Hepatocyte (in vitro differentiated cells): ENCODE measurements around the gene OSBPL3. TPM values are rescaled to one million over a fixed set of nuclear protein-coding genes. Genes with fewer than 3 reads are reported as not detected.

ENCODE experiments used
- DNase-seq: peaks from one replicate; pipeline ENCODE4 v3.0.0-alpha.2; 2016; ENCODE audit warnings: low spot score
- H2AFZ ChIP-seq: fragments of 200-600 bp; sonication (generic); 2 replicates; pipeline ENCODE4 v1.6.0; 2016; ENCODE audit warnings: antibody characterized with exemption, mild to moderate bottlenecking
- H3K27ac ChIP-seq: fragments of 200-600 bp; sonication (generic); 2 replicates; pipeline ENCODE4 v1.5.1; 2016; ENCODE audit warnings: mild to moderate bottlenecking
- H3K27me3 ChIP-seq: fragments of 200-600 bp; sonication (generic); 2 replicates; pipeline ENCODE4 v1.6.1; 2016
- H3K36me3 ChIP-seq: fragments of 200-600 bp; sonication (generic); replicated peaks from 2 replicates; pipeline ENCODE4 v1.5.1; 2016; ENCODE audit warnings: low read depth; ENCODE audit not compliant: insufficient read depth
- H3K4me1 ChIP-seq: fragments of 200-600 bp; sonication (generic); 2 replicates; pipeline ENCODE4 v1.5.1; 2016; ENCODE audit warnings: mild to moderate bottlenecking, moderate library complexity; ENCODE audit not compliant: insufficient read depth
- H3K4me2 ChIP-seq: fragments of 200-600 bp; sonication (generic); 2 replicates; pipeline ENCODE4 v1.6.0; 2016
- H3K4me3 ChIP-seq: fragments of 200-600 bp; sonication (generic); 2 replicates; pipeline ENCODE4 v1.5.1; 2016; ENCODE audit warnings: mild to moderate bottlenecking
- H3K79me2 ChIP-seq: fragments of 200-600 bp; sonication (generic); 2 replicates; pipeline ENCODE4 v1.6.0; 2017; ENCODE audit warnings: mild to moderate bottlenecking
- H3K9me2 ChIP-seq: fragments of 200-600 bp; sonication (generic); replicated peaks from 2 replicates; pipeline ENCODE4 v1.6.0; 2017; ENCODE audit warnings: mild to moderate bottlenecking; ENCODE audit not compliant: insufficient read depth
- H3K9me3 ChIP-seq: fragments of 200-600 bp; sonication (generic); 2 replicates; pipeline ENCODE4 v1.5.1; 2016; ENCODE audit warnings: low read depth, mild to moderate bottlenecking
- H4K20me1 ChIP-seq: fragments of 200-600 bp; sonication (generic); 2 replicates; pipeline ENCODE4 v1.6.0; 2016; ENCODE audit warnings: mild to moderate bottlenecking; ENCODE audit not compliant: insufficient read depth, poor library complexity, severe bottlenecking
- CTCF ChIP-seq: fragments of 200-600 bp; sonication (generic); IDR thresholded peaks from 2 replicates; pipeline ENCODE4 v1.5.1; 2016; ENCODE audit warnings: antibody characterized with exemption, mild to moderate bottlenecking; ENCODE audit not compliant: poor library complexity
- EZH2 ChIP-seq: fragments of 200-600 bp; sonication (generic); IDR thresholded peaks from 2 replicates; pipeline ENCODE4 v1.6.1; 2016; ENCODE audit warnings: antibody characterized with exemption, mild to moderate bottlenecking, borderline replicate concordance
- EZH2phosphoT487 ChIP-seq: fragments of 200-600 bp; sonication (generic); IDR thresholded peaks from one replicate; pipeline ENCODE4 v1.6.1; 2018; ENCODE audit warnings: antibody characterized with exemption, mild to moderate bottlenecking, low read depth, moderate library complexity; ENCODE audit not compliant: unreplicated experiment, severe bottlenecking
- WGBS: methylation state at CpG from one replicate; pipeline ENCODE4 v1.1.6; 2016; ENCODE audit warnings: low lambda C conversion rate; ENCODE audit errors: missing lambda C conversion rate; 5-methylcytosine and 5-hydroxymethylcytosine counted together
- polyA plus RNA-seq: library from polyadenylated mRNA; unstranded; fragments of >200 nt; fragmentation: Nextera tagmentation; extraction: Ambion mirVana; gene quantifications from 2 replicates; pipeline ENCODE4 v1.2.1, GENCODE V29; 2016
- total RNA-seq: library from RNA; depleted of rRNA; stranded (reverse); fragments of >200 nt; gene quantifications from 2 replicates; pipeline ENCODE4 v1.2.3, GENCODE V29; 2014

Gene OSBPL3
- total and polyA plus RNA-seq, 2 experiments from 2014 or later = 11.4 to 18.0 TPM

GRCh38 chr7:24911213-24911603, 68.8 kb downstream of the OSBPL3 start:
- TF ChIP-seq CTCF (no peak), EZH2phosphoT487 (no peak), EZH2 (no peak)
- 83% methylated on average over 3 of the region's 3 CpGs for WGBS
- Histone ChIP-seq H3K27ac (no peak overlapping the region), H3K79me2 (peaks cover 16% of the 10 kb centered on the region), H3K4me1 (no peaks in the 10 kb centered on the region), H3K36me3 (no peaks in the 10 kb centered on the region), H3K4me2 (no peak overlapping the region), H3K27me3 (no peaks in the 10 kb centered on the region), H2AFZ (no peak overlapping the region), H3K9me3 (no peaks in the 10 kb centered on the region), H4K20me1 (no peaks in the 10 kb centered on the region), H3K9me2 (no peaks in the 10 kb centered on the region), H3K4me3 (no peak overlapping the region)
- no peak for DNase-seq

GRCh38 chr7:24910551-24911212, 69.3 kb downstream of the OSBPL3 start:
- Histone ChIP-seq H2AFZ (no peak overlapping the region), H4K20me1 (no peaks in the 10 kb centered on the region), H3K27me3 (no peaks in the 10 kb centered on the region), H3K4me3 (no peak overlapping the region), H3K27ac (no peak overlapping the region), H3K4me2 (no peak overlapping the region), H3K4me1 (no peaks in the 10 kb centered on the region), H3K9me3 (no peaks in the 10 kb centered on the region), H3K36me3 (no peaks in the 10 kb centered on the region), H3K9me2 (no peaks in the 10 kb centered on the region), H3K79me2 (peaks cover 16% of the 10 kb centered on the region)
- TF ChIP-seq EZH2phosphoT487 (no peak), EZH2 (no peak), CTCF (no peak)
- 76% methylated on average over 4 of the region's 4 CpGs for WGBS
- no peak for DNase-seq

- Histone ChIP-seq H3K4me3 (no peak overlapping the region), H3K9me3 (no peaks in the 10 kb centered on the region), H3K4me2 (no peak overlapping the region), H3K4me1 (peaks cover 4% of the 10 kb centered on the region), H4K20me1 (no peaks in the 10 kb centered on the region), H3K79me2 (peaks cover 13% of the 10 kb centered on the region), H3K27me3 (no peaks in the 10 kb centered on the region), H3K36me3 (no peaks in the 10 kb centered on the region), H3K27ac (no peak overlapping the region), H3K9me2 (no peaks in the 10 kb centered on the region), H2AFZ (no peak overlapping the region)
- 91% methylated on average over 4 of the region's 4 CpGs for WGBS
- no peak for DNase-seq
- TF ChIP-seq CTCF = no peak
- no peak for TF ChIP-seq EZH2phosphoT487
- TF ChIP-seq EZH2 = no peak
Measured at GRCh38 chr7:24908727-24909126, 71.3 kb downstream of the OSBPL3 start.
